ENCODE measurements around the gene PSAT1.

The PSAT1 gene

GRCh38 chr9:78292026-78292425 is 4.9 kb upstream of the PSAT1 start:
- Histone ChIP-seq H3K4me3 (ENCODE audit: low read length) (no peak overlapping the region), H3K79me2 (ENCODE audit: low read length) (peaks cover under 1% of the 10 kb centered on the region; the same call in 1 of the 2 replicates), H3K27me3 (ENCODE audit: low read depth, low read length) (no peaks in the 10 kb centered on the region), H3K4me1 (ENCODE audit: low read length) (peaks cover 6% of the 10 kb centered on the region), H3K36me3 (replicated peaks; ENCODE audit: low read depth, low read length) (no peaks in the 10 kb centered on the region), H4K20me1 (ENCODE audit: insufficient read depth, low read length) (no peaks in the 10 kb centered on the region), H3K4me2 (ENCODE audit: low read length) (no peak overlapping the region), H3K9me3 (ENCODE audit: insufficient read depth, low read length) (no peaks in the 10 kb centered on the region), H2AFZ (ENCODE audit: low read depth, low read length) (no peak overlapping the region), H3K9ac (ENCODE audit: low read length) (no peak overlapping the region), H3K27ac (ENCODE audit: low read length) (no peak overlapping the region)
- no peak for TF ChIP-seq EZH2phosphoT487 (IDR thresholded peaks at IDR 0.05; ENCODE audit: low read depth)
- no peak for TF ChIP-seq CTCF (IDR thresholded peaks at IDR 0.05; ENCODE audit: low read depth, low read length)

DNA sequence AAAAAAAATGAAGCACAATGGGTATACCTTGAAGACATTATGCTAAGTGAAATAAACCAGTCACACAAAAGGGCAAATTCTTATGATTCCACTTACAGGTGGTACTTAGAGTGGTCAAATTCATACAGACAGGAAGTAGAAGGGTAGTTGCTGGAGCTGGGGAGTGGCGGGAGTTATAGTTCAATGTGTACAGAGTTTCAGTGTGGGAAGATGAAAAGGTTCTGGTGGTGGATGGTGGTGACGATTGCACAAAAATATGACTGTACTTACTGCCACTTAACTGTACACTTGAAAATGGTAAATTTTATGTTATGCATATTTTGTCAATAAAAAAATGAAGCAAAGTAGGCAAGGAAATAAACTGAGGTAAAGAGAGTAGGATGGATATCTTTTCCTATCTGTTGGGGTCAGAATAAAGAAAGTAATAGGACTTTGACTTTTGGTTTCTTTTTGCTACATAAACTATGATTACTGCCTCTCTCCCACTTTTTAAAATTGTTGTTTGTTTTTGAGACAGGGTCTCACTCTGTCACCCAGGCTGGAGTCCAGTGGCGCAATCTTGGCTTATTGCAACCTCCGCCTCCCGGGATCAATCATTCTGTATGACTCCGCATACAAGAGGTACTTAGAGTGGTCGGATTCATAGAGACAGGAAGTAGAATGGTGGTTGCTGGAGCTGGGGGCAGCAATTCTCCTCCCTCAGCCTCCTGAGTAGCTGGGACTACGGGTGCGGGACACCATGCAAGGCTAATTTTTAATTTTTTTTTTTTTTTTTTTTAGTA is 4.0 kb upstream of the PSAT1 start:
- no peaks in the 10 kb centered on the region for H3K27me3 ChIP-seq (ENCODE audit: low read depth, low read length)
- no peak overlapping the region for H2AFZ ChIP-seq (ENCODE audit: low read depth, low read length)
- peaks cover 6% of the 10 kb centered on the region for H3K4me1 ChIP-seq (ENCODE audit: low read length)
- no peaks in the 10 kb centered on the region for H3K9me3 ChIP-seq (ENCODE audit: insufficient read depth, low read length)
- no peak overlapping the region for H3K27ac ChIP-seq (ENCODE audit: low read length)
- H3K4me2 ChIP-seq (ENCODE audit: low read length): no peak overlapping the region
- no peak overlapping the region for H3K4me3 ChIP-seq (ENCODE audit: low read length)
- TF ChIP-seq EZH2phosphoT487 (IDR thresholded peaks at IDR 0.05; ENCODE audit: low read depth): no peak
- TF ChIP-seq CTCF (IDR thresholded peaks at IDR 0.05; ENCODE audit: low read depth, low read length): no peak
- no peak overlapping the region for H3K9ac ChIP-seq (ENCODE audit: low read length)
- no peaks in the 10 kb centered on the region for H4K20me1 ChIP-seq (ENCODE audit: insufficient read depth, low read length)
- H3K79me2 ChIP-seq (ENCODE audit: low read length): peaks cover 9% of the 10 kb centered on the region
- H3K36me3 ChIP-seq (replicated peaks; ENCODE audit: low read depth, low read length): no peaks in the 10 kb centered on the region

GRCh38 chr9:78294290-78295176 is 2.4 kb upstream of the PSAT1 start:
- Histone ChIP-seq H3K4me3 (ENCODE audit: low read length) (no peak overlapping the region), H3K9ac (ENCODE audit: low read length) (no peak overlapping the region), H3K27me3 (ENCODE audit: low read depth, low read length) (no peaks in the 10 kb centered on the region), H3K27ac (ENCODE audit: low read length) (no peak overlapping the region), H4K20me1 (ENCODE audit: insufficient read depth, low read length) (peaks cover 7% of the 10 kb centered on the region; the same call in 1 of the 2 replicates), H3K4me2 (ENCODE audit: low read length) (no peak overlapping the region), H2AFZ (ENCODE audit: low read depth, low read length) (no peak overlapping the region), H3K79me2 (ENCODE audit: low read length) (peaks cover 24% of the 10 kb centered on the region), H3K4me1 (ENCODE audit: low read length) (peaks cover 11% of the 10 kb centered on the region), H3K36me3 (replicated peaks; ENCODE audit: low read depth, low read length) (peaks cover 4% of the 10 kb centered on the region), H3K9me3 (ENCODE audit: insufficient read depth, low read length) (no peaks in the 10 kb centered on the region)
- TF ChIP-seq EZH2phosphoT487 (IDR thresholded peaks at IDR 0.05; ENCODE audit: low read depth): no peak
- TF ChIP-seq CTCF (IDR thresholded peaks at IDR 0.05; ENCODE audit: low read depth, low read length): no peak

DNA sequence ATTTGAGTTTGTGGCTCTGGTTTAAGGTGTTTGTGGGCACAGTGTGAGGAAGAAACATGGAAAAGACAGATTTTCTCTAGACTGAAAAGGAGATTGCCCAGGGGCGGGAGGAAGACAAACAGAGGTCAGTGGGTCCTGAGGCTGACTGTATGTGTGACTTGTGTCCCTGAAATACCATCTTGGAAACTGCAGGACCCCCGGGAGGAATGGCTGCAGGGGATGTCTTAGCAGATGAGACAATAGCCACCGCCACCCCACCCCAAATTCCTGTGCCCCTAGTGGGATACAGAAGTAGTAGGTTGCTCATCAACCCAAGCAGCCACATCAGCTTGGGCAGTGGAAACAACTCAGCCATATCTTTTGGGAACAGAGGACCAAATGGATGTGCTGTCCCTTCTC is 1.7 kb upstream of the PSAT1 start:
- H3K4me1 ChIP-seq (ENCODE audit: low read length): peaks cover 11% of the 10 kb centered on the region
- peaks cover 30% of the 10 kb centered on the region for H3K79me2 ChIP-seq (ENCODE audit: low read length)
- no peak overlapping the region for H3K9ac ChIP-seq (ENCODE audit: low read length)
- no peak for TF ChIP-seq EZH2phosphoT487 (IDR thresholded peaks at IDR 0.05; ENCODE audit: low read depth)
- TF ChIP-seq CTCF (IDR thresholded peaks at IDR 0.05; ENCODE audit: low read depth, low read length): no peak
- no peaks in the 10 kb centered on the region for H3K9me3 ChIP-seq (ENCODE audit: insufficient read depth, low read length)
- H3K27me3 ChIP-seq (ENCODE audit: low read depth, low read length): no peaks in the 10 kb centered on the region
- no peak overlapping the region for H2AFZ ChIP-seq (ENCODE audit: low read depth, low read length)
- H3K4me3 ChIP-seq (ENCODE audit: low read length): no peak overlapping the region
- H4K20me1 ChIP-seq (ENCODE audit: insufficient read depth, low read length): peaks cover 7% of the 10 kb centered on the region; the same call in 1 of the 2 replicates
- H3K36me3 ChIP-seq (replicated peaks; ENCODE audit: low read depth, low read length): peaks cover 7% of the 10 kb centered on the region
- no peak overlapping the region for H3K4me2 ChIP-seq (ENCODE audit: low read length)
- no peak overlapping the region for H3K27ac ChIP-seq (ENCODE audit: low read length)
